Endothelial cell of umbilical vein (primary cell): ENCODE measurements around the gene FNDC4. TPM values are rescaled to one million over a fixed set of nuclear protein-coding genes. Genes with fewer than 3 reads are reported as not detected.
A peak's percentile ranks its signal among the peaks of the same experiment; 100 is the strongest.

Experiments used
- BruUV-seq: library from RNA; stranded (reverse); fragments of 400-500 nt; replicated peaks from 2 replicates; lab custom pipeline; 2021; lab: Mats Ljungman, UMichigan
- CTCF ChIA-PET: fragments of 300-600, 350-600 bp; sonication (Branson Sonifier 250); formaldehyde crosslinking; loops from one replicate; lab custom pipeline; 2021; ENCODE audit warnings: antibody characterized with exemption, inconsistent platforms; lab: Charles Lee
- POLR2A ChIA-PET: fragments of 300-600, 350-600 bp; sonication (Branson Sonifier 250); formaldehyde crosslinking; loops from one replicate; lab custom pipeline; 2021; ENCODE audit warnings: antibody characterized with exemption, inconsistent platforms; lab: Charles Lee
- DNase-seq: peaks from one replicate; pipeline ENCODE4 v3.0.0-alpha.2; 2011; ENCODE audit warnings: low read depth, low spot score
- FAIRE-seq: peaks from 2 replicates; lab custom pipeline; 2011; peaks lifted over from hg19 to GRCh38; lab: Jason Lieb, UNC
- H2AFZ ChIP-seq: 2 replicates; pipeline ENCODE4 v1.6.0; 2012; ENCODE audit warnings: low read depth, low read length, control low read depth, inconsistent platforms
- H3K27ac ChIP-seq: 2 replicates; pipeline ENCODE4 v1.5.1; 2011; ENCODE audit warnings: low read depth, mild to moderate bottlenecking, control low read depth, low read length, moderate library complexity; ENCODE audit not compliant: insufficient read depth
- H3K27me3 ChIP-seq, 2 experiments: 2 replicates each; pipeline versions ENCODE4 v1.6.0 to v1.6.1; 2011; ENCODE audit warnings: low read length in 2 of 2, mixed read lengths in 1 of 2; ENCODE audit not compliant: control insufficient read depth in 2 of 2, insufficient read depth in 2 of 2
- H3K36me3 ChIP-seq, 2 experiments: 2 replicates in 1 of 2; 3 replicates in 1 of 2; pipeline ENCODE4 v1.5.1; 2011; ENCODE audit warnings: low read length in 2 of 2, mild to moderate bottlenecking in 1 of 2, moderate library complexity in 1 of 2; ENCODE audit not compliant: control insufficient read depth in 2 of 2, insufficient read depth in 2 of 2; ENCODE audit errors: extremely low read depth in 1 of 2
- H3K4me1 ChIP-seq: 3 replicates; pipeline ENCODE4 v1.5.1; 2011; ENCODE audit warnings: mild to moderate bottlenecking, low read length; ENCODE audit not compliant: control insufficient read depth, insufficient read depth; ENCODE audit errors: extremely low read depth
- H3K4me2 ChIP-seq: 2 replicates; pipeline ENCODE4 v1.6.1; 2011; ENCODE audit warnings: low read length, control low read depth, mixed read lengths; ENCODE audit not compliant: insufficient read depth
- H3K4me3 ChIP-seq, 3 experiments: fragments of 200-600 bp in 1 of 3; sonication (generic), shearing (Covaris generic) in 1 of 3; replicated peaks in 1 of 3; 2 replicates each; pipeline ENCODE4 v1.5.1; 2011 to 2016; ENCODE audit warnings: control low read depth in 3 of 3, low read length in 3 of 3, mild to moderate bottlenecking in 2 of 3, inconsistent platforms in 1 of 3, low read depth in 1 of 3, moderate library complexity in 1 of 3; ENCODE audit not compliant: insufficient read depth in 1 of 3
- H3K79me2 ChIP-seq: 2 replicates; pipeline ENCODE4 v1.6.0; 2012; ENCODE audit warnings: low read length, inconsistent platforms; ENCODE audit not compliant: control insufficient read depth, insufficient read depth
- H3K9ac ChIP-seq: replicated peaks from 2 replicates; pipeline ENCODE3; 2011; ENCODE audit warnings: low read length, control low read depth; ENCODE audit not compliant: insufficient read depth; ENCODE audit errors: extremely low read depth
- H3K9me1 ChIP-seq: replicated peaks from 3 replicates; pipeline ENCODE4 v1.6.0; 2011; ENCODE audit warnings: mild to moderate bottlenecking, low read length; ENCODE audit not compliant: control insufficient read depth, insufficient read depth; ENCODE audit errors: extremely low read depth
- H3K9me3 ChIP-seq: replicated peaks from 2 replicates; pipeline ENCODE4 v1.5.1; 2012; ENCODE audit warnings: low read length, inconsistent platforms; ENCODE audit not compliant: control insufficient read depth, insufficient read depth
- H4K20me1 ChIP-seq: replicated peaks from 2 replicates; pipeline ENCODE3; 2011; ENCODE audit warnings: mild to moderate bottlenecking, low read length; ENCODE audit not compliant: control insufficient read depth, insufficient read depth; ENCODE audit errors: extremely low read depth
- EZH2 ChIP-seq: IDR thresholded peaks from 2 replicates; pipeline ENCODE4 v1.6.1; 2012; ENCODE audit warnings: borderline replicate concordance, low read depth, mild to moderate bottlenecking, moderate library complexity, low read length, inconsistent platforms; ENCODE audit not compliant: severe bottlenecking
- FOS ChIP-seq: IDR thresholded peaks from 2 replicates; pipeline ENCODE4 v1.6.1; 2011; ENCODE audit warnings: mild to moderate bottlenecking, low read length, moderate library complexity, borderline replicate concordance; ENCODE audit not compliant: insufficient read depth
- GATA2 ChIP-seq: IDR thresholded peaks from 2 replicates; pipeline ENCODE4 v1.7.0; 2011; ENCODE audit warnings: low read depth, mild to moderate bottlenecking, moderate library complexity, mixed read lengths, low read length; ENCODE audit not compliant: insufficient read length, insufficient read depth
- JUN ChIP-seq: IDR thresholded peaks from 2 replicates; pipeline ENCODE4 v1.6.1; 2011; ENCODE audit warnings: borderline replicate concordance, low read depth; ENCODE audit not compliant: insufficient read length, insufficient read depth
- MAX ChIP-seq: IDR thresholded peaks from 2 replicates; pipeline ENCODE4 v1.6.1; 2011; ENCODE audit not compliant: insufficient read depth, insufficient read length
- MYC ChIP-seq: IDR thresholded peaks from one replicate; pipeline ENCODE4 v1.6.1; 2011; ENCODE audit warnings: mild to moderate bottlenecking, low read depth, low read length
- POLR2A ChIP-seq: IDR thresholded peaks from 2 replicates; pipeline ENCODE4 v1.6.1; 2012; ENCODE audit warnings: low read depth, mild to moderate bottlenecking, control low read depth, low read length
- POLR2AphosphoS5 ChIP-seq: IDR thresholded peaks from 2 replicates; pipeline ENCODE4 v1.6.1; 2012; ENCODE audit warnings: low read depth, mild to moderate bottlenecking, control low read depth, low read length, moderate library complexity; ENCODE audit not compliant: insufficient read depth
- dilution Hi-C: fragments of 300-500 bp; cut with MboI; formaldehyde crosslinking; loops from one replicate; pipeline ENCODE4 v1.15.0; 2019; ENCODE audit warnings: low sequenced_read_pairs; ENCODE audit not compliant: extremely low pct_ligation_motif_present
- intact Hi-C: fragments of 100-400 bp; cut with micrococcal nuclease; formaldehyde crosslinking; loops from one replicate; pipeline ENCODE4 v1.10.0; 2022
- polyA plus RNA-seq, 4 experiments: library from polyadenylated mRNA; depleted of rRNA in 3 of 4; stranded (reverse) in 3 of 4; unstranded in 1 of 4; fragments of >200 nt; gene quantifications; 2 replicates each; pipeline versions ENCODE4 v1.2.1 to v1.2.3, GENCODE V29; 2011 to 2012; ENCODE audit warnings: missing spikeins in 1 of 4
- total RNA-seq: library from RNA; stranded (reverse); gene quantifications from 2 replicates; pipeline ENCODE4 v1.2.3, GENCODE V29; 2021

The FNDC4 gene
- total and polyA plus RNA-seq, 2 donors (not counting 3 experiments of a cell fraction or from before 2014, with no cell fraction given): 15.5 to 19.0 TPM

- peak; percentile 48 for DNase-seq
- Histone ChIP-seq H4K20me1 (no peaks in the 10 kb centered on the region), H3K9me3 (no peaks in the 10 kb centered on the region), H3K79me2 (no peaks in the 10 kb centered on the region), H3K27me3 (no peaks in the 10 kb centered on the region), H2AFZ (peak overlapping the region; percentile 49), H3K9me1 (no peaks in the 10 kb centered on the region), H3K4me1 (peaks cover 13% of the 10 kb centered on the region), H3K9ac (peak overlapping the region; percentile 10), H3K36me3 (peaks cover 0 to 6% of the 10 kb centered on the region in 2 experiments), H3K4me2 (peak overlapping the region; percentile 41), H3K27ac (peak overlapping the region; percentile 0), H3K4me3 (peak overlapping the region; percentile 3 to 64 (median 56))
- TF ChIP-seq MAX: no peak
- no peak for TF ChIP-seq POLR2A
- no peak for TF ChIP-seq EZH2
- no peak for TF ChIP-seq GATA2
- no peak for TF ChIP-seq POLR2AphosphoS5
- dilution Hi-C loops (no loop called here), intact Hi-C loops (loop anchor here (1.0 to 2.0 kb wide), 4 partner anchors 60 to 140 kb away; partner anchors contain the start of genes CCDC121, EIF2B4, GPN1 and NRBP1)
- POLR2A ChIA-PET: no interaction called here
- no peak for FAIRE-seq
- TSS peak; percentile 24 for BruUV-seq
- CTCF ChIA-PET: interaction anchor here (1.2 kb wide), 1 partner anchor 132 kb away, joined by 3 read pairs; no protein-coding TSS in a partner anchor
These were observed 5.9 kb downstream of the FNDC4 start for GRCh38 chr2:27489118-27489497.

- intact Hi-C loops (no loop called here), dilution Hi-C loops (no loop called here)
- FAIRE-seq (no peak), DNase-seq (no peak)
- H3K4me1 ChIP-seq: peaks cover 13% of the 10 kb centered on the region
- no peaks in the 10 kb centered on the region for H4K20me1 ChIP-seq
- H3K36me3 ChIP-seq: peaks cover 0 to 15% of the 10 kb centered on the region in 2 experiments
- no peak for TF ChIP-seq MYC
- TF ChIP-seq MAX: no peak
- TF ChIP-seq FOS: no peak
- no peak for TF ChIP-seq EZH2
- no peak for TF ChIP-seq JUN
- H3K9me3 ChIP-seq: no peaks in the 10 kb centered on the region
- no TSS peak for BruUV-seq
- POLR2A ChIA-PET: no interaction called here
- H3K4me2 ChIP-seq: no peak overlapping the region
- H3K27me3 ChIP-seq: no peaks in the 10 kb centered on the region
- no peaks in the 10 kb centered on the region for H3K9me1 ChIP-seq
- CTCF ChIA-PET: no interaction called here
- H2AFZ ChIP-seq: no peak overlapping the region
- H3K4me3 ChIP-seq: no peak overlapping the region
- no peaks in the 10 kb centered on the region for H3K79me2 ChIP-seq
- no peak overlapping the region for H3K27ac ChIP-seq
- H3K9ac ChIP-seq: no peak overlapping the region
These were observed 9.5 kb downstream of the FNDC4 start for GRCh38 chr2:27485496-27485895.
